ENCODE results near the gene ATAD2B. TPM values are rescaled to one million over a fixed set of nuclear protein-coding genes. Genes with fewer than 3 reads are reported as not detected.
"Not testable (repeated sequence)": the region's sequence is repeated elsewhere in the genome, so short reads cannot be mapped to it uniquely, and the experiment has no call there.

The ATAD2B gene
- 5.9 and 6.0 TPM in 2 replicates for total RNA-seq (2014; rRNA removed; shearing (Covaris generic))

- in situ Hi-C loops (cut with HindIII; ENCODE audit: low sequenced_read_pairs): no loop called here
- peak; percentile 93 for DNase-seq (ENCODE audit: low spot score)
Observed at GRCh38 chr2:23926750-23927571, at the start of gene ATAD2B. Gene ATAD2B (minus strand): TSS chr2:23927123. CDS start chr2:23926770, 353 bp downstream.

GRCh38 chr2:23967846-23968245, 40.9 kb upstream of the ATAD2B start:
- DNase-seq (ENCODE audit: low spot score): no peak
- in situ Hi-C loops (cut with HindIII; ENCODE audit: low sequenced_read_pairs): no loop called here

- in situ Hi-C loops (cut with HindIII; ENCODE audit: low sequenced_read_pairs): loop anchor here (5.0 kb wide), 1 partner anchor 52 kb away; no protein-coding TSS in a partner anchor
- no peak for DNase-seq (ENCODE audit: low spot score)
Observed at GRCh38 chr2:23954325-23955014, 27.5 kb upstream of the ATAD2B start.

GRCh38 chr2:23953625-23954024, 26.7 kb upstream of the ATAD2B start:
- no peak for DNase-seq (ENCODE audit: low spot score)
- in situ Hi-C loops (cut with HindIII; ENCODE audit: low sequenced_read_pairs): no loop called here

- in situ Hi-C loops (cut with HindIII; ENCODE audit: low sequenced_read_pairs): not testable (repeated sequence)
Observed at GRCh38 chr2:23952558-23952957, 25.6 kb upstream of the ATAD2B start.

GRCh38 chr2:23947350-23947749, 20.4 kb upstream of the ATAD2B start:
- in situ Hi-C loops (cut with HindIII; ENCODE audit: low sequenced_read_pairs): no loop called here
- no peak for DNase-seq (ENCODE audit: low spot score)

More at GRCh38 chr2:23952558-23952957, 25.6 kb upstream of the ATAD2B start:
- DNase-seq (ENCODE audit: low spot score): not testable (repeated sequence)

- in situ Hi-C loops (cut with HindIII; ENCODE audit: low sequenced_read_pairs): no loop called here
Observed at GRCh38 chr2:23944976-23945375, 18.1 kb upstream of the ATAD2B start.

GRCh38 chr2:23944527-23944926, 17.6 kb upstream of the ATAD2B start:
- in situ Hi-C loops (cut with HindIII; ENCODE audit: low sequenced_read_pairs): no loop called here
- DNase-seq (ENCODE audit: low spot score): no peak

More at GRCh38 chr2:23944976-23945375, 18.1 kb upstream of the ATAD2B start:
- no peak for DNase-seq (ENCODE audit: low spot score)

GRCh38 chr2:23943666-23944065, 16.7 kb upstream of the ATAD2B start:
- in situ Hi-C loops (cut with HindIII; ENCODE audit: low sequenced_read_pairs): no loop called here
- DNase-seq (ENCODE audit: low spot score): no peak

GRCh38 chr2:23941644-23942043, 14.7 kb upstream of the ATAD2B start:
- DNase-seq (ENCODE audit: low spot score): no peak
- in situ Hi-C loops (cut with HindIII; ENCODE audit: low sequenced_read_pairs): no loop called here

GRCh38 chr2:23940718-23941620, 14.0 kb upstream of the ATAD2B start:
- in situ Hi-C loops (cut with HindIII; ENCODE audit: low sequenced_read_pairs): no loop called here
- DNase-seq (ENCODE audit: low spot score): peak; percentile 58

GRCh38 chr2:23939987-23940717, 13.2 kb upstream of the ATAD2B start, which contains the start of gene UBXN2A:
Gene UBXN2A (plus strand): TSS chr2:23940463. CDS start chr2:23958315, 17,852 bp downstream.
- DNase-seq (ENCODE audit: low spot score): peak; percentile 80
- in situ Hi-C loops (cut with HindIII; ENCODE audit: low sequenced_read_pairs): no loop called here

GRCh38 chr2:23934259-23934658, 7.3 kb upstream of the ATAD2B start:
- peak; percentile 59 for DNase-seq (ENCODE audit: low spot score)
- in situ Hi-C loops (cut with HindIII; ENCODE audit: low sequenced_read_pairs): no loop called here

- peak; percentile 41 for DNase-seq (ENCODE audit: low spot score)
Observed at GRCh38 chr2:23926290-23926749, 603 bp downstream of the ATAD2B start.

GRCh38 chr2:23925702-23926289, 1.1 kb downstream of the ATAD2B start:
- DNase-seq (ENCODE audit: low spot score): peak; percentile 51
- in situ Hi-C loops (cut with HindIII; ENCODE audit: low sequenced_read_pairs): no loop called here

More at GRCh38 chr2:23926290-23926749, 603 bp downstream of the ATAD2B start:
- in situ Hi-C loops (cut with HindIII; ENCODE audit: low sequenced_read_pairs): no loop called here

GRCh38 chr2:23924589-23925359, 2.1 kb downstream of the ATAD2B start:
- in situ Hi-C loops (cut with HindIII; ENCODE audit: low sequenced_read_pairs): no loop called here
- peak; percentile 21 for DNase-seq (ENCODE audit: low spot score)

- no peak for DNase-seq (ENCODE audit: low spot score)
- in situ Hi-C loops (cut with HindIII; ENCODE audit: low sequenced_read_pairs): no loop called here
Observed at GRCh38 chr2:23918837-23919489, 8.0 kb downstream of the ATAD2B start.
